ENCODE measurements around the gene NFASC.

The NFASC gene

GRCh38 chr1:204927673-204928641, 57.3 kb downstream of the NFASC start:
- TF ChIP-seq SIN3A (IDR thresholded peaks at IDR 0.05; ENCODE audit: borderline replicate concordance, insufficient read depth, low read length): no peak
- TF ChIP-seq REST (IDR thresholded peaks at IDR 0.05; ENCODE audit: insufficient read depth in 1 of 2, low read depth in 2 of 2, low read length in 2 of 2): no peak
- TF ChIP-seq TAF1 (IDR thresholded peaks at IDR 0.05; ENCODE audit: borderline replicate concordance, insufficient read depth, low read length): no peak
- no peak for TF ChIP-seq POLR2AphosphoS5 (IDR thresholded peaks at IDR 0.05; ENCODE audit: low read depth, low read length)
- no peak for TF ChIP-seq FOXP2 (optimal IDR thresholded peaks at IDR 0.05; ENCODE audit: borderline replicate concordance, extremely low read depth, extremely low read length, insufficient read depth)

GRCh38 chr1:204928671-204929486, 58.2 kb downstream of the NFASC start:
- TF ChIP-seq FOXP2 (optimal IDR thresholded peaks at IDR 0.05; ENCODE audit: borderline replicate concordance, extremely low read depth, extremely low read length, insufficient read depth) (no peak), POLR2AphosphoS5 (IDR thresholded peaks at IDR 0.05; ENCODE audit: low read depth, low read length) (no peak), TAF1 (IDR thresholded peaks at IDR 0.05; ENCODE audit: borderline replicate concordance, insufficient read depth, low read length) (no peak), REST (IDR thresholded peaks at IDR 0.05; ENCODE audit: insufficient read depth in 1 of 2, low read depth in 2 of 2, low read length in 2 of 2) (no peak), SIN3A (IDR thresholded peaks at IDR 0.05; ENCODE audit: borderline replicate concordance, insufficient read depth, low read length) (no peak)

GRCh38 chr1:204929487-204930154, 59.0 kb downstream of the NFASC start:
- no peak for TF ChIP-seq FOXP2 (optimal IDR thresholded peaks at IDR 0.05; ENCODE audit: borderline replicate concordance, extremely low read depth, extremely low read length, insufficient read depth)
- no peak for TF ChIP-seq REST (IDR thresholded peaks at IDR 0.05; ENCODE audit: insufficient read depth in 1 of 2, low read depth in 2 of 2, low read length in 2 of 2)
- no peak for TF ChIP-seq TAF1 (IDR thresholded peaks at IDR 0.05; ENCODE audit: borderline replicate concordance, insufficient read depth, low read length)
- TF ChIP-seq POLR2AphosphoS5 (IDR thresholded peaks at IDR 0.05; ENCODE audit: low read depth, low read length): no peak

GRCh38 chr1:204930155-204930523, 59.5 kb downstream of the NFASC start:
- no peak for TF ChIP-seq POLR2AphosphoS5 (IDR thresholded peaks at IDR 0.05; ENCODE audit: low read depth, low read length)

GRCh38 chr1:204931313-204931712, 60.7 kb downstream of the NFASC start:
- TF ChIP-seq REST (IDR thresholded peaks at IDR 0.05; ENCODE audit: insufficient read depth in 1 of 2, low read depth in 2 of 2, low read length in 2 of 2) (no peak), TAF1 (IDR thresholded peaks at IDR 0.05; ENCODE audit: borderline replicate concordance, insufficient read depth, low read length) (no peak), POLR2AphosphoS5 (IDR thresholded peaks at IDR 0.05; ENCODE audit: low read depth, low read length) (no peak), SIN3A (IDR thresholded peaks at IDR 0.05; ENCODE audit: borderline replicate concordance, insufficient read depth, low read length) (no peak), FOXP2 (optimal IDR thresholded peaks at IDR 0.05; ENCODE audit: borderline replicate concordance, extremely low read depth, extremely low read length, insufficient read depth) (no peak)
